Prostate gland (tissue), 2 donors: ENCODE measurements around the gene SCO2. TPM values are rescaled to one million over a fixed set of nuclear protein-coding genes. Genes with fewer than 3 reads are reported as not detected.
"Not testable (repeated sequence)": the region's sequence is repeated elsewhere in the genome, so short reads cannot be mapped to it uniquely, and the experiment has no call there.

ENCODE experiments used
- DNase-seq: peaks from one replicate; pipeline ENCODE4 v3.0.0-alpha.2; 2019; ENCODE audit warnings: low spot score
- H3K27ac ChIP-seq, 2 donors: fragments of 200-600 bp; sonication (generic); 2 replicates each; pipeline ENCODE4 v1.5.1; 2017 to 2019
- H3K27me3 ChIP-seq: fragments of 200-600 bp; sonication (generic); replicated peaks from 2 replicates; pipeline ENCODE4 v1.5.1; 2019; ENCODE audit not compliant: insufficient read depth
- H3K36me3 ChIP-seq, 2 donors: fragments of 200-600 bp; sonication (generic); 1 replicate in 1 of 2; 2 replicates in 1 of 2; pipeline versions ENCODE4 v1.5.1 to v1.8.1; 2017 to 2019
- H3K4me1 ChIP-seq: fragments of 200-600 bp; sonication (generic); replicated peaks from 2 replicates; pipeline ENCODE4 v1.5.1; 2019
- H3K4me3 ChIP-seq, 2 donors: fragments of 200-600 bp; sonication (generic); 2 replicates each; pipeline ENCODE4 v1.5.1; 2017 to 2019
- H3K9me3 ChIP-seq: fragments of 200-600 bp; sonication (generic); 2 replicates; pipeline ENCODE4 v1.5.1; 2017
- POLR2A ChIP-seq: fragments of 450-650 bp; IDR thresholded peaks from one replicate; pipeline ENCODE4 v1.6.1; 2016; ENCODE audit warnings: antibody characterized with exemption, mild to moderate bottlenecking
- POLR2AphosphoS5 ChIP-seq: sonication (generic); formaldehyde crosslinking; IDR thresholded peaks from one replicate; pipeline ENCODE4 v1.6.1; 2017; ENCODE audit warnings: antibody characterized with exemption
- WGBS: methylation state at CpG from one replicate; pipeline ENCODE4 v1.1.5; 2018; 5-methylcytosine and 5-hydroxymethylcytosine counted together
- intact Hi-C: fragments of 100-400 bp; cut with DNase I; formaldehyde crosslinking; loops from one replicate; pipeline ENCODE4 v1.14.2; 2022
- total RNA-seq, 2 donors: library from RNA; depleted of rRNA; stranded (reverse); fragments of >200 nt; gene quantifications; one replicate each; pipeline ENCODE4 v1.1.0, GENCODE V29; 2016
- TF ChIP-seq, protein P1 (sequence below), 4 experiments: fragments of 200-600 bp in 2 of 4; fragments of 450-650 bp in 2 of 4; sonication (generic) in 2 of 4; IDR thresholded peaks; 1 replicate in 3 of 4; 2 replicates in 1 of 4; pipeline ENCODE4 v1.5.1; 2016 to 2019; ENCODE audit warnings: antibody characterized with exemption in 4 of 4, mild to moderate bottlenecking in 2 of 4, moderate library complexity in 2 of 4

SCO2 gene
- total RNA-seq, 2 donors from 2014 or later = 1.5 to 8.3 TPM

DNA sequence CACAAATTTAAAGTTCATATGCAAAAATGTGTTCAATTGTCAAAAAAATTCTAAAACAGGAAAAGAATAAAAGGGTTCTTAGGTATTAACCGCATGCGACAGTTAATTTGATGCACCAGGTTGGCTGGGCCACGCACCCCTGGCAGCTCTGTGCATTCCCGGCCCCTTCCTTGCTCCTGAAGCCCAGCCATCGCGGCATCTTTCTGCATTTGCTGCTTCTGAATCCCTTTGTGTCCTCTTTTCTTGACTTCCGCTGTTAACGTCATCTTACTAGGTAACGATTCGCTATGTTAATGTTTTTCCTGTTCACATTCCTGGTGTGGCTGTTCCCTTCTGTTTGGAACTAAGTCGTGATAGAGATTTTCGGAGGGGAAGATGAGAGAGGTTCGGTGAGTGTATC, 12.4 kb upstream of the SCO2 start:
- H3K4me1 ChIP-seq = no peaks in the 10 kb centered on the region
- H3K4me3 ChIP-seq = no peak overlapping the region
- H3K9me3 ChIP-seq = no peaks in the 10 kb centered on the region
- intact Hi-C loops = no loop called here
- DNase-seq = no peak
- 79% methylated on average over 13 of the region's 13 CpGs for WGBS
- no peak for TF ChIP-seq POLR2AphosphoS5
- H3K27ac ChIP-seq = no peak overlapping the region
- no peaks in the 10 kb centered on the region for H3K27me3 ChIP-seq
- no peaks in the 10 kb centered on the region for H3K36me3 ChIP-seq

DNA sequence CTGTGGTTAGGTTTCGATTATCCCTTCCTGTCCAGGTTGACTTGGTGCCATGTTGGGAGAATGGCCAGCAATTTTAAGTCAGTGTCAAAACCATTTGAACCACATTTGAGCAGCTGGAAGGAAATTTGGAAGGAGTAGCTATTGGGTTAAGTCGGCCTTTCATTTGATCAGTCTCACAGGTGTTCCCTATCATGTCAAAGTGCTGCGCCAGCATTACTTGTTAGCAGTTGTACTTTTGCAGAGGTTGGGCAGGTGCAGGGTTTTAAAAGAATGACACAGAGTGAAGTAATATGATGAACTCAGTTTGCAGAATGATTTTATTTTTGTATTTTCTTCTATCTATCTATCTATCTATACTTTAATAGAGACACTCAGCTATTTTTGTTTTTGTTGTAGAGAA, 10.8 kb upstream of the SCO2 start:
- Histone ChIP-seq H3K36me3 (no peaks in the 10 kb centered on the region), H3K9me3 (no peaks in the 10 kb centered on the region), H3K27me3 (no peaks in the 10 kb centered on the region), H3K4me1 (peaks cover 4% of the 10 kb centered on the region), H3K27ac (no peak overlapping the region), H3K4me3 (no peak overlapping the region)
- TF ChIP-seq POLR2A = no peak
- TF ChIP-seq POLR2AphosphoS5 = no peak
- TF ChIP-seq, protein P1, sequence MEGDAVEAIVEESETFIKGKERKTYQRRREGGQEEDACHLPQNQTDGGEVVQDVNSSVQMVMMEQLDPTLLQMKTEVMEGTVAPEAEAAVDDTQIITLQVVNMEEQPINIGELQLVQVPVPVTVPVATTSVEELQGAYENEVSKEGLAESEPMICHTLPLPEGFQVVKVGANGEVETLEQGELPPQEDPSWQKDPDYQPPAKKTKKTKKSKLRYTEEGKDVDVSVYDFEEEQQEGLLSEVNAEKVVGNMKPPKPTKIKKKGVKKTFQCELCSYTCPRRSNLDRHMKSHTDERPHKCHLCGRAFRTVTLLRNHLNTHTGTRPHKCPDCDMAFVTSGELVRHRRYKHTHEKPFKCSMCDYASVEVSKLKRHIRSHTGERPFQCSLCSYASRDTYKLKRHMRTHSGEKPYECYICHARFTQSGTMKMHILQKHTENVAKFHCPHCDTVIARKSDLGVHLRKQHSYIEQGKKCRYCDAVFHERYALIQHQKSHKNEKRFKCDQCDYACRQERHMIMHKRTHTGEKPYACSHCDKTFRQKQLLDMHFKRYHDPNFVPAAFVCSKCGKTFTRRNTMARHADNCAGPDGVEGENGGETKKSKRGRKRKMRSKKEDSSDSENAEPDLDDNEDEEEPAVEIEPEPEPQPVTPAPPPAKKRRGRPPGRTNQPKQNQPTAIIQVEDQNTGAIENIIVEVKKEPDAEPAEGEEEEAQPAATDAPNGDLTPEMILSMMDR (IDR thresholded peaks at IDR 0.05) = no peak
- no peak for DNase-seq
- intact Hi-C loops = no loop called here
- WGBS = 73% methylated on average over 3 of the region's 3 CpGs

DNA sequence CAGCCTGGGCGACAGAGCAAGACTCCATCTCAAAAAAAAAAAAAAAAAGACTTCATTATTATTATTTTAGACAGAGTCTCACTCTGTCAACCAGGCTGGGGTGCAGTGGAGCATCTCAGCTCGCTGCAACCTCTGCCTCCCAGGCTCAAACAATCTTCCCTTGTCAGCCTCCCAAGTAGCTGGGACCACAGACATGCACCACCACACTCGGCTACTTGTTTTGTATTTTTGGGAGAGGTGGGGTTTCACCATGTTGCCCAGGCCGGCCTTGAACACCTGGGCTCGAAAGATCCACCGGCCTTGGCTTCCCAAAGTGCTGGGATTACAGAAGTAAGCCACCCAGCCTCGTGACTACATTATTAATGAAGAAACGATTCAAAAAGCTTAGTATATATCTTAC, 9.7 kb upstream of the SCO2 start:
- no peak for DNase-seq

DNA sequence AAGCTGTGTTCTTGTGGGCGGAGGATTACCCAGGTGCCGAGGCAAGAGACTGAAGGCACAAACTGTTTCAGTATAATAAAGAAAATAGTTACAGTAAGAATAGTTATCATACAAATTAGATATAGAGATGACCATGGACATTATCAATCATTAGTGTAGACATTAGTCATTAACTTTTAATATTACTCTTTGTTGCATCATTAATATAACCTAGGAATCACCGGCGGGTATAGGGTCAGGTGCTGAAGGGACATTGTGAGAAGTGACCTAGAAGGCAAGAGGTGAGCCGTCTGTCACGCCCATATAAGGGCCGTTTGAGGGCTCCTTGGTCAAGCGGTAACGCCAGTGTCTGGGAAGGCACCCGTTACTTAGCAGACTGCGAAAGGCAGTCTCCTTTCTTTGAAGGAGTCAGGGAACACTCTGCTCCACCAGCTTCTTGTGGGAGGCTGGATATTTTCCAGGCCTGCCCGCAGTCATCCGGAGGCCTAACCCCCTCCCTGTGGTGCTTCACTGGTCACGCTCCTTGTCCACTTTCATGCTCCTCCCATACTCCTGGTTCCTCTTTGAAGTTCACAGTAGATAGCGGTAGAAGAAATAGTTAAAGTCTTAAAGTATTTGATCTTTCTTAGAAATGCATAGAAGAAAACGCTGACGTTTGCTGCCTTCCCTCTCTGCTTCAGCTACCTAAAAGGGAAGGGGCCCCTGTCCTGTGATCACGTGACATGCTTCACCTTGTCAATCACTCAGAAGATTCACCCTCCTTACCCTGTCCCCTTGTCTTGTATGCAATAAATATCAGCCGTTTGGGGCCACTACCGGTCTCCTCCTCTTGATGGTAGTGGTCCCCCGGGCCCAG, 8.7 kb upstream of the SCO2 start:
- H3K4me3 ChIP-seq, H3K36me3 ChIP-seq, H3K4me1 ChIP-seq, DNase-seq, H3K27me3 ChIP-seq, H3K9me3 ChIP-seq, intact Hi-C loops: not testable (repeated sequence)
- WGBS = 37% methylated on average over 21 of the region's 21 CpGs
- peak overlapping the region in 1 of 2 donors; percentile 42 for H3K27ac ChIP-seq

More for the DNA sequence above, 9.7 kb upstream of the SCO2 start:
- Histone ChIP-seq H3K9me3 (no peaks in the 10 kb centered on the region), H3K4me1 (peaks cover 8% of the 10 kb centered on the region), H3K27me3 (no peaks in the 10 kb centered on the region), H3K36me3 (no peaks in the 10 kb centered on the region), H3K27ac (no peak overlapping the region), H3K4me3 (no peak overlapping the region)
- intact Hi-C loops = no loop called here
- 90% methylated on average over 8 of the region's 8 CpGs for WGBS
- TF ChIP-seq POLR2AphosphoS5 (no peak), POLR2A (no peak)
- TF ChIP-seq, protein P1 (IDR thresholded peaks at IDR 0.05) = no peak

DNA sequence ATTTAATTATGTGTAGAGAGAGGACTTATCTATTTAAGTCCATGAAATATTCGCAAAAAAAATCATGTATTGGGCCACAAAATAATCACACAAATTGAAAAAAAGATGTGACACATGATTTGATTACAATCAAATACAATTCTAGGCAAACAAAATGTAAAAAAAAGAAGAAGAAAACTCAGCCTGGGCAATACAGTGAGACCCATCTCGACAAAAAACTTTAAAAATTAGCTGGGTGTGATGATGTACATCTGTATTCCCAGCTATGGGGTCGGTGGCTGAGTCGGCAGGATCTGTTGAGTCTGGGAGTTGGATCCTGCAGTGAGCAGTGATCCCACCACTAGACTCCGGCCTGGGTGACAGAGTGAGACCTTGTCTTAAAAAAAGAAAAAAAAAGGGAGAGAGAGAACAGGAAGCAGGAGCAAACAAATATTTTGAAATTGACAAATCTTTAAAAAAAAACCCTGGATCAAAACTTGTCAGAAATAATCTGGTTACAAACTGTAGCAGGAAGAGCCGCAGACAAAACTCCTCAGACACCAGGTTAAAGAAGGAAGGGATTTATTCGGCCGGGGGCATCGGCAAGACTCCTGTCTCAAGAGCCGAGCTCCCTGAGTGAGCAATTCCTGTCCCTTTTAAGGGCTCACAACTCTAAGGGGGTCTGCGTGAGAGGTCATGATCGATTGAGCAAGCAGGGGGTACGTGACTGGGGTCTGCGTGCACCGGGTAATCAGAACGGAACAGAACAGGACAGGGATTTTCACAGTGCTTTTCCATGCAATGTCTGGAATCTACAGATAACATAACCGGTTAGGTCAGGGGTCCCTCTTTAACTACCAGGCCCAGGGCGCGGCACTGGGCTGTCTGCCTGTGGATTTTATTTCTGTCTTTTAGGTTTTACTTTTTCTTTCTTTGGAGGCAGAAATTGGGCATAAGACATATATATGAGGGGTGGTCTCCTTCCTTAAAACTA, 7.7 kb upstream of the SCO2 start:
- H3K27ac ChIP-seq = peak overlapping the region; percentile 65 to 83
- intact Hi-C loops = no loop called here
- WGBS = 65% methylated on average over 19 of the region's 19 CpGs
- no peaks in the 10 kb centered on the region for H3K27me3 ChIP-seq
- no peaks in the 10 kb centered on the region for H3K9me3 ChIP-seq
- TF ChIP-seq POLR2A (no peak), POLR2AphosphoS5 (no peak)
- TF ChIP-seq, protein P1 (IDR thresholded peaks at IDR 0.05) = no peak
- peaks cover 8% of the 10 kb centered on the region for H3K4me1 ChIP-seq
- no peaks in the 10 kb centered on the region for H3K36me3 ChIP-seq
- DNase-seq = no peak
- no peak overlapping the region for H3K4me3 ChIP-seq
